ENCODE data around the gene TFB1M. TPM values are rescaled to one million over a fixed set of nuclear protein-coding genes. Genes with fewer than 3 reads are reported as not detected.

TFB1M gene
- total and polyA plus RNA-seq, 2 donors (not counting 1 experiment from before 2014, with no cell fraction given), result 16.3 to 28.9 TPM

DNA sequence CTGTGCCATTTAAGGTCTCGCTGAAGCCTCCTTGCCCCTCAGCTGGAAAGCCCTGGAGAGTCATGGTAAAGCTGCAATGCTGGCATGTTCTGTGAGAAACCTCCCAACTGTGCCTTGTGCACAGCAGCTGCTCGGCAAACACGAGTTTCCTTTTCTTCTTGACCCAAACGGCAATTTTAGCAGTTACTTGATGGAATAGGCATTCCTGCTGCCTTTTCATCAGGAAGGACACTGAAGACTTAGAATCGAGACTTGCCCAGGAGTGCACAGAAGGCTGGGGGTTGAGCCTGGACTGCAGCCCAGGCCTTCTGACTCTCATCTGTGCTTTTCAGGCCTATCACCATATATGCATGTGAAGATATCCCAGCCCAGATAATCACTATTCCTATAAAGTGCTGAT is 79.2 kb downstream of the TFB1M start:
- H2AFZ ChIP-seq (ENCODE audit: low read length), result no peak overlapping the region

DNA sequence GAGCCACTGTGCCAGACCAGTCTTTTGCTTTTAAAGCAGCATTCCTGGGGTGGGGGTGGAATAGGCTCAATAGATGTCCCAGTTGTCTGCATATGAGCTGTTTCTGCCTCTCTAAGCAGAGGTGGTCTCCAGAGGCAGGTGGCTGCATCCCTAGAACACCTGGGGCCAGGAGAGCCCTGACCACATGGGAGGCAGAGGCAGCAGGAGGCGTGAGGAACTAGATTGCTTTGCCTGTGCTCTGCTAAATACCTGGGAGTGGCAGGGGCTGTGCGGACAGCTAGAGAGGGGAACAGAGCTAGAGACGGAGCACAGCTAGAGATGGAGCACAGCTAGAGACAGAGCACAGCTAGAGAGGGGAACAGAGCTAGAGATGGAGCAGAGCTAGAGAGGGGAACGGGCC is 79.6 kb downstream of the TFB1M start:
- Histone ChIP-seq H3K27me3 (ENCODE audit: control insufficient read depth, insufficient read depth, low read length) (no peaks in the 10 kb centered on the region), H3K27ac (ENCODE audit: insufficient read depth, low read length) (no peak overlapping the region), H2AFZ (ENCODE audit: low read length) (no peak overlapping the region), H3K9me3 (ENCODE audit: control insufficient read depth, insufficient read depth, low read depth, low read length) (no peaks in the 10 kb centered on the region), H3K79me2 (ENCODE audit: control insufficient read depth, insufficient read depth, low read length) (no peaks in the 10 kb centered on the region), H3K4me2 (ENCODE audit: extremely low read depth, insufficient read depth, low read length) (no peak overlapping the region), H3K4me3 (replicated peaks in 1 of 4; ENCODE audit: control extremely low read depth in 1 of 4, insufficient read depth in 1 of 4, low read depth in 3 of 4, low read length in 4 of 4) (no peak overlapping the region), H4K20me1 (ENCODE audit: control insufficient read depth, extremely low read depth, insufficient read depth, low read length) (no peaks in the 10 kb centered on the region), H3K4me1 (ENCODE audit: control insufficient read depth, extremely low read depth, insufficient read depth, low read length) (no peaks in the 10 kb centered on the region), H3K36me3 (ENCODE audit: control insufficient read depth, insufficient read depth, low read length) (no peaks in the 10 kb centered on the region), H3K9ac (ENCODE audit: insufficient read depth, low read length) (no peak overlapping the region)
- DNase-seq (ENCODE audit: low read depth in 2 of 2), result no peak
- TF ChIP-seq EZH2 (IDR thresholded peaks at IDR 0.05; ENCODE audit: low read length, missing control alignments), result no peak
- TF ChIP-seq CTCF (conservative IDR thresholded peaks at IDR 0.05 in 1 of 2, IDR thresholded peaks at IDR 0.05 in 1 of 2; ENCODE audit: low read depth in 1 of 2, low read length in 2 of 2), result no peak

More for the DNA sequence above, 79.2 kb downstream of the TFB1M start:
- H4K20me1 ChIP-seq (ENCODE audit: control insufficient read depth, extremely low read depth, insufficient read depth, low read length), result no peaks in the 10 kb centered on the region
- no peak overlapping the region for H3K4me2 ChIP-seq (ENCODE audit: extremely low read depth, insufficient read depth, low read length)
- no peaks in the 10 kb centered on the region for H3K36me3 ChIP-seq (ENCODE audit: control insufficient read depth, insufficient read depth, low read length)
- H3K27ac ChIP-seq (ENCODE audit: insufficient read depth, low read length), result no peak overlapping the region
- H3K9ac ChIP-seq (ENCODE audit: insufficient read depth, low read length), result no peak overlapping the region
- TF ChIP-seq EZH2 (IDR thresholded peaks at IDR 0.05; ENCODE audit: low read length, missing control alignments) (no peak), CTCF (conservative IDR thresholded peaks at IDR 0.05 in 1 of 2, IDR thresholded peaks at IDR 0.05 in 1 of 2; ENCODE audit: low read depth in 1 of 2, low read length in 2 of 2) (no peak)
- H3K27me3 ChIP-seq (ENCODE audit: control insufficient read depth, insufficient read depth, low read length), result no peaks in the 10 kb centered on the region
- no peak overlapping the region for H3K4me3 ChIP-seq (replicated peaks in 1 of 4; ENCODE audit: control extremely low read depth in 1 of 4, insufficient read depth in 1 of 4, low read depth in 3 of 4, low read length in 4 of 4)
- no peaks in the 10 kb centered on the region for H3K9me3 ChIP-seq (ENCODE audit: control insufficient read depth, insufficient read depth, low read depth, low read length)
- H3K79me2 ChIP-seq (ENCODE audit: control insufficient read depth, insufficient read depth, low read length), result no peaks in the 10 kb centered on the region
- peak; percentile 28 to 43 for DNase-seq (ENCODE audit: low read depth in 2 of 2)
- H3K4me1 ChIP-seq (ENCODE audit: control insufficient read depth, extremely low read depth, insufficient read depth, low read length), result no peaks in the 10 kb centered on the region

DNA sequence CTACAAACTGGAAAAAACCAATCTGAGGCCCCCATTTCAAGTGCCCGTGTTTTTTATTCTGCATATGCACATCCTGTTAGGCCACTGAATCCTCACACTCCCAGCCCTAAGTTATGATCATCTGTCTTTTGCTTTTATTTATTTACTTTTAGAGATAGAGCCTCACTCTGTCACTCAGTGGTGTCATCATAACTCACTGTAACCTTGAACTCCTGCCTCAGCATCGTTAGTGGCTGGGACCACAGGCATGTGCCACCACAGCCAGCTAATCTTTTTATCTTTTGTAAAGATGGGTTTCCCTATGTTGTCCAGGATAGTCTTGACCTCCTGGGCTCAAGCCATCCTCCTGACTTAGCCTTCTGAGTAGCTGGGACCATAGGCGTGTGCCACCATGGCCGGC is 80.1 kb downstream of the TFB1M start:
- no peak for DNase-seq (ENCODE audit: low read depth in 2 of 2)

More for the DNA sequence above, 80.1 kb downstream of the TFB1M start:
- Histone ChIP-seq H3K27me3 (ENCODE audit: control insufficient read depth, insufficient read depth, low read length) (no peaks in the 10 kb centered on the region), H3K4me2 (ENCODE audit: extremely low read depth, insufficient read depth, low read length) (no peak overlapping the region), H4K20me1 (ENCODE audit: control insufficient read depth, extremely low read depth, insufficient read depth, low read length) (no peaks in the 10 kb centered on the region), H3K4me1 (ENCODE audit: control insufficient read depth, extremely low read depth, insufficient read depth, low read length) (no peaks in the 10 kb centered on the region), H3K27ac (ENCODE audit: insufficient read depth, low read length) (no peak overlapping the region), H3K9ac (ENCODE audit: insufficient read depth, low read length) (no peak overlapping the region), H3K4me3 (replicated peaks in 1 of 4; ENCODE audit: control extremely low read depth in 1 of 4, insufficient read depth in 1 of 4, low read depth in 3 of 4, low read length in 4 of 4) (no peak overlapping the region), H3K36me3 (ENCODE audit: control insufficient read depth, insufficient read depth, low read length) (no peaks in the 10 kb centered on the region), H3K79me2 (ENCODE audit: control insufficient read depth, insufficient read depth, low read length) (no peaks in the 10 kb centered on the region), H2AFZ (ENCODE audit: low read length) (no peak overlapping the region), H3K9me3 (ENCODE audit: control insufficient read depth, insufficient read depth, low read depth, low read length) (no peaks in the 10 kb centered on the region)
- TF ChIP-seq EZH2 (IDR thresholded peaks at IDR 0.05; ENCODE audit: low read length, missing control alignments) (no peak), CTCF (conservative IDR thresholded peaks at IDR 0.05 in 1 of 2, IDR thresholded peaks at IDR 0.05 in 1 of 2; ENCODE audit: low read depth in 1 of 2, low read length in 2 of 2) (no peak)
